DOHH2 (cell line): ENCODE results near the gene SPINDOC.

ENCODE experiments used
- H3F3A ChIP-seq: fragments of 200-600 bp; sonication (generic), shearing (Covaris generic); 2 replicates; pipeline ENCODE4 v1.6.0; 2016; ENCODE audit warnings: antibody characterized with exemption, mild to moderate bottlenecking; ENCODE audit not compliant: control insufficient read depth, insufficient read depth
- H3K27ac ChIP-seq: fragments of 200-600 bp; sonication (generic); 2 replicates; pipeline ENCODE4 v1.5.1; 2014; ENCODE audit warnings: low read depth, mild to moderate bottlenecking, low read length, moderate library complexity
- H3K27me3 ChIP-seq: fragments of 200-600 bp; sonication (generic); 2 replicates; pipeline ENCODE4 v1.6.1; 2014; ENCODE audit warnings: mild to moderate bottlenecking, low read length, mixed read lengths; ENCODE audit not compliant: control insufficient read depth
- H3K36me3 ChIP-seq: fragments of 200-600 bp; sonication (generic); 2 replicates; pipeline ENCODE4 v1.6.1; 2014; ENCODE audit warnings: mild to moderate bottlenecking, low read length, moderate library complexity, mixed read lengths; ENCODE audit not compliant: control insufficient read depth
- H3K4me1 ChIP-seq: fragments of 200-600 bp; sonication (generic); 2 replicates; pipeline ENCODE4 v1.6.1; 2014; ENCODE audit warnings: mild to moderate bottlenecking, low read length, mixed read lengths; ENCODE audit not compliant: control insufficient read depth
- H3K4me2 ChIP-seq: fragments of 200-600 bp; sonication (generic); 2 replicates; pipeline ENCODE4 v1.6.0; 2014; ENCODE audit warnings: mild to moderate bottlenecking, low read length, moderate library complexity
- H3K4me3 ChIP-seq: fragments of 200-600 bp; sonication (generic); 2 replicates; pipeline ENCODE4 v1.5.1; 2014; ENCODE audit warnings: mild to moderate bottlenecking, low read length, mixed read lengths
- H3K79me2 ChIP-seq: fragments of 200-600 bp; sonication (generic); 2 replicates; pipeline ENCODE4 v1.6.1; 2014; ENCODE audit warnings: mild to moderate bottlenecking, low read length, mixed read lengths; ENCODE audit not compliant: control insufficient read depth
- H3K9me2 ChIP-seq: fragments of 200-600 bp; sonication (generic); replicated peaks from 2 replicates; pipeline ENCODE4 v1.6.1; 2014; ENCODE audit warnings: mild to moderate bottlenecking, low read length, mixed read lengths; ENCODE audit not compliant: control insufficient read depth
- H3K9me3 ChIP-seq: fragments of 200-600 bp; sonication (generic); 2 replicates; pipeline ENCODE4 v1.6.1; 2014; ENCODE audit warnings: antibody characterized with exemption, low read length, mixed read lengths; ENCODE audit not compliant: control insufficient read depth, insufficient read depth
- H4K20me1 ChIP-seq: fragments of 200-600 bp; sonication (generic); 2 replicates; pipeline ENCODE4 v1.6.0; 2014; ENCODE audit warnings: low read depth, mild to moderate bottlenecking, antibody characterized with exemption, low read length, moderate library complexity; ENCODE audit not compliant: control insufficient read depth, insufficient read depth
- EZH2phosphoT487 ChIP-seq: fragments of 200-600 bp; sonication (generic); IDR thresholded peaks from 2 replicates; pipeline ENCODE4 v1.6.1; 2017; ENCODE audit warnings: borderline replicate concordance, mild to moderate bottlenecking, antibody characterized with exemption, low read length, moderate library complexity, mixed read lengths
- TF ChIP-seq, protein P1 (sequence below): fragments of 200-600 bp; sonication (generic); IDR thresholded peaks from one replicate; pipeline ENCODE4 v1.5.1; 2014; ENCODE audit warnings: antibody characterized with exemption, mild to moderate bottlenecking, low read depth, low read length; ENCODE audit not compliant: poor library complexity, severe bottlenecking

SPINDOC gene, protein sequence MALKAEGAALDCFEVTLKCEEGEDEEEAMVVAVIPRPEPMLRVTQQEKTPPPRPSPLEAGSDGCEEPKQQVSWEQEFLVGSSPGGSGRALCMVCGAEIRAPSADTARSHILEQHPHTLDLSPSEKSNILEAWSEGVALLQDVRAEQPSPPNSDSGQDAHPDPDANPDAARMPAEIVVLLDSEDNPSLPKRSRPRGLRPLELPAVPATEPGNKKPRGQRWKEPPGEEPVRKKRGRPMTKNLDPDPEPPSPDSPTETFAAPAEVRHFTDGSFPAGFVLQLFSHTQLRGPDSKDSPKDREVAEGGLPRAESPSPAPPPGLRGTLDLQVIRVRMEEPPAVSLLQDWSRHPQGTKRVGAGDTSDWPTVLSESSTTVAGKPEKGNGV

DNA sequence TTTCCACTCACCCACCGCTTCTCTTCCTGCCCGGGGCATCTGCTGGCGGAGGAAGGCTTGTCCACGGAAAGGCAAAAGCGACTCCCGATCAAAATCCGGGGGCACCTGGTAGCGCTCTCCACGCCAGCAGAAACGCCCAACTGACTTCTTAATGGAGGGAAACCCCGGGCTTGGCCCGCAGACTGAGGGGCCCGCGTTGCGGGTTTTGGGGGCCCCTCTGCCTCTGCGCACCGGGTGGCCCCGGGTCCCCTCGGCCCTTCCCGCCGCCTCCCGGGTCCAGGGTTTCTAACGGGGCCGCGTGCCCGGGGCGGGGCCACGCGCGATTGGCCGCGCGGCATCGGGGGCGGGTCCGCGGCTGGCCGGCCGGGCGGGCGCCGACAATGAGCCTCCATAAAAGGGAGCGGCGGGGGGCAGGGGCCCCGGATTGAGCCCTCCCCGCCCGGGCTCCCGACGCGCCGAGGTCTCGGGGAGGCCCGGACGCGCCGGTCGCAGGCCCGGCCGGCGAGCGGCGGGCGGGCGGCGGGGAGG, at the start of gene SPINDOC:
SPINDOC (plus strand) TSS at position 422 of the 528 bp plus-strand sequence. CDS start 231 bp downstream, outside the sequence.
- Histone ChIP-seq H3K79me2 (peaks cover 46% of the 10 kb centered on the region), H3K27ac (peak within 1 kb of the TSS; percentile 60), H3K4me3 (peak within 1 kb of the TSS; percentile 92), H3K4me1 (peaks cover 22% of the 10 kb centered on the region), H3K36me3 (peaks cover 45% of the 10 kb centered on the region), H3F3A (peaks cover 4% of the 10 kb centered on the region), H4K20me1 (peaks cover 26% of the 10 kb centered on the region), H3K27me3 (no peaks in the 10 kb centered on the region), H3K4me2 (peak within 1 kb of the TSS; percentile 86), H3K9me3 (no peaks in the 10 kb centered on the region), H3K9me2 (no peaks in the 10 kb centered on the region)
- no peak for TF ChIP-seq EZH2phosphoT487

DNA sequence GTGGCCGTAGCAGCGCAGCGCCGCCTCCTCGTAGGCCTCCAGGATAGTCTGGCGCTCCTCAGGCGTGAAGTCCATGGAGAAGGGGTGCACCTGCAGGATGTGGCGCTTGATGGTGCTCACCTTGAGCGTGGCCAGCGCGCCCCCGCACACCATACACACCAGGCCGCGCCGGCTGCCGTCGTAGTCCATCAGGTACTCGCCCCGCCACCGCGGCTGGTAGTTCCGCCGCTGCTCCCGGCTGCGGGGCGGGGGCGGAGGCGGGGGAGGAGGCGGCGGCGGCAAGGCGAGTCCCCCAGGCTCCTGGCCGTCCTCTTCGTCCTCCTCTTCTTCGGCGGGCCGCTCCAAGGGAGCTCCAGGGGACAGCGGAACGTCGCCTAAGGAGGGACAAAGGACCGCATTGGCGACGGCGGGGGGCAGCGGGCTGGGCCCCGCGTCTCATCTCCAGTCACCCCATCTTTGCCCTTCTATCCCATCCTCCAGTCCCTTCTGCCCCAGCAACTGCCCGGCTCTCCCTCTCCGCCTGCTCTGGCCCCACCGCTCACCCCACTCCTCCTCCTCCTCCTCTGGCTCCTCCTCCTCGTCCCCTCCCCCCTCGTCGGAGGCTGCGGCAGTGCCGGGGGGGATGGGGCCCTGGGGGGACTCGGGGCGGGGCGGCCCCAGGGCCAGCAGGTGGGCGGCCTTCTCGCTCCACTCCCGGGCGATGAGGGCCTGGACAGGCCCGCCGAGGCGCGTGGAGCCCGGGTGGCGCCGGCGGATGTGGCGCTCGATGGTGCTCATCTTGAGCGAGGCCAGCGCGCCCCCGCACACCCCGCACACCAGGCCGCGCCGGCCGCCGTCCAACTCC, 49.5 kb upstream of the SPINDOC start:
- Histone ChIP-seq H3F3A (0 out of 2 replicates have a peak, but pooled peaks cover 3% of the 10 kb centered on the region), H3K27ac (no peak overlapping the region), H3K36me3 (peaks cover 16% of the 10 kb centered on the region), H3K9me2 (no peaks in the 10 kb centered on the region), H3K9me3 (no peaks in the 10 kb centered on the region), H3K4me2 (no peak overlapping the region), H3K79me2 (peaks cover 18% of the 10 kb centered on the region), H4K20me1 (peaks cover 13% of the 10 kb centered on the region; the same call in 1 of the 2 replicates), H3K4me1 (peaks cover 11% of the 10 kb centered on the region), H3K27me3 (no peaks in the 10 kb centered on the region), H3K4me3 (no peak overlapping the region)
- TF ChIP-seq EZH2phosphoT487: no peak

DNA sequence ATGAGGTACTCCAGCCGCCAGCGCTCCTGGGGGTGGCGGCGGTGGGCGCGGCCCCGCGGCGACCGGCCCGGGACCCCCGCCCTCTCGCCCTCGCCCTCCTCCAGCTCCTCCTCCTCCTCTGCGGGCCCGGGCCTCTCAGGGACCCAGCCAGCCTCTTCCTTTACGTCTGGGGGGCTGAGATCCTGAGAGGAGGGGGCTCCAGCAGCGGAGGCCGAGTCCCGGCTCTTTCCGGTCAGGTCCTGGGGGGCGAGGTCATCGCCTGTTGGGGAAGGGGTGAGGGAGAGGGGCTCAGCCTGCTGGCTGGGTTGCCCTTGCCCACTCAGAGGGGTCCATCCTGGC, 48.9 kb upstream of the SPINDOC start:
- no peak overlapping the region for H3K4me2 ChIP-seq
- TF ChIP-seq, protein P1, sequence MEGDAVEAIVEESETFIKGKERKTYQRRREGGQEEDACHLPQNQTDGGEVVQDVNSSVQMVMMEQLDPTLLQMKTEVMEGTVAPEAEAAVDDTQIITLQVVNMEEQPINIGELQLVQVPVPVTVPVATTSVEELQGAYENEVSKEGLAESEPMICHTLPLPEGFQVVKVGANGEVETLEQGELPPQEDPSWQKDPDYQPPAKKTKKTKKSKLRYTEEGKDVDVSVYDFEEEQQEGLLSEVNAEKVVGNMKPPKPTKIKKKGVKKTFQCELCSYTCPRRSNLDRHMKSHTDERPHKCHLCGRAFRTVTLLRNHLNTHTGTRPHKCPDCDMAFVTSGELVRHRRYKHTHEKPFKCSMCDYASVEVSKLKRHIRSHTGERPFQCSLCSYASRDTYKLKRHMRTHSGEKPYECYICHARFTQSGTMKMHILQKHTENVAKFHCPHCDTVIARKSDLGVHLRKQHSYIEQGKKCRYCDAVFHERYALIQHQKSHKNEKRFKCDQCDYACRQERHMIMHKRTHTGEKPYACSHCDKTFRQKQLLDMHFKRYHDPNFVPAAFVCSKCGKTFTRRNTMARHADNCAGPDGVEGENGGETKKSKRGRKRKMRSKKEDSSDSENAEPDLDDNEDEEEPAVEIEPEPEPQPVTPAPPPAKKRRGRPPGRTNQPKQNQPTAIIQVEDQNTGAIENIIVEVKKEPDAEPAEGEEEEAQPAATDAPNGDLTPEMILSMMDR: no peak
- no peak for TF ChIP-seq EZH2phosphoT487

More for the DNA sequence above, 48.9 kb upstream of the SPINDOC start:
- H3K9me2 ChIP-seq: no peaks in the 10 kb centered on the region
- H3K36me3 ChIP-seq: peaks cover 16% of the 10 kb centered on the region
- H3K4me1 ChIP-seq: peaks cover 12% of the 10 kb centered on the region
- no peak overlapping the region for H3K4me3 ChIP-seq
- H3F3A ChIP-seq: 0 out of 2 replicates have a peak, but pooled peaks cover 3% of the 10 kb centered on the region
- peaks cover 18% of the 10 kb centered on the region for H3K79me2 ChIP-seq
- H3K27ac ChIP-seq: no peak overlapping the region
- H3K27me3 ChIP-seq: peaks cover 3% of the 10 kb centered on the region
- H4K20me1 ChIP-seq: peaks cover 13% of the 10 kb centered on the region; the same call in 1 of the 2 replicates
- H3K9me3 ChIP-seq: no peaks in the 10 kb centered on the region
